ENCODE results near the gene GFER. TPM values are rescaled to one million over a fixed set of nuclear protein-coding genes. Genes with fewer than 3 reads are reported as not detected.

The GFER gene
- total and polyA plus RNA-seq, 10 of the 15 experiments (the other 5 are each of a cell fraction or from before 2014, with no cell fraction given) = 2.4 to 57.7 (median 31.3) TPM

- DNase-seq (ENCODE audit: low read depth, low spot score) = no peak
- Histone ChIP-seq H2AFZ (ENCODE audit: control insufficient read depth, low read depth, low read length) (no peak overlapping the region), H4K20me1 (ENCODE audit: control insufficient read depth, insufficient read depth) (no peaks in the 10 kb centered on the region), H3K9me3 (replicated peaks; ENCODE audit: control insufficient read depth, insufficient read depth, low read length) (no peaks in the 10 kb centered on the region), H3K9ac (ENCODE audit: control insufficient read depth, insufficient read depth, low read length) (no peak overlapping the region), H3K79me2 (ENCODE audit: control insufficient read depth, insufficient read depth, low read length) (peaks cover 18% of the 10 kb centered on the region), H3K4me3 (no peak overlapping the region), H3K27me3 (replicated peaks in 1 of 2; ENCODE audit: control insufficient read depth in 2 of 2, insufficient read depth in 2 of 2, low read length in 1 of 2) (no peaks in the 10 kb centered on the region), H3K27ac (ENCODE audit: control insufficient read depth, insufficient read depth) (no peak overlapping the region), H3K4me2 (ENCODE audit: control insufficient read depth, insufficient read depth) (no peak overlapping the region), H3K4me1 (ENCODE audit: control insufficient read depth, insufficient read depth, low read length) (peaks cover 3% of the 10 kb centered on the region; the same call in 1 of the 2 replicates), H3K36me3 (ENCODE audit: control insufficient read depth in 2 of 2, insufficient read depth in 2 of 2, low read length in 1 of 2) (peaks cover 0 to 5% of the 10 kb centered on the region in 2 experiments; a peak in 3 of 4 replicates)
- ChIA-PET POLR2A (no interaction called here), SMC1A (ENCODE audit: uncharacterized antibody, unreplicated experiment) (no interaction called here), RAD21 (ENCODE audit: unreplicated experiment) (no interaction called here), CTCF (no interaction called here)
- no peak for ATAC-seq
- BruUV-seq (replicated peaks) = TSS peak; percentile 22
- in situ Hi-C loops (cut with MboI) = loop anchor here (10.0 kb wide), 1 partner anchor 74 kb away; no protein-coding TSS in a partner anchor
- WGBS (ENCODE audit: insufficient coverage, insufficient replicate concordance, low lambda C conversion rate, missing lambda C conversion rate) = 91% methylated on average over 10 of the region's 10 CpGs
- TF ChIP-seq YY1 (IDR thresholded peaks at IDR 0.05; ENCODE audit: low read depth, low read length) = no peak
- no peak for TF ChIP-seq CHD4 (IDR thresholded peaks at IDR 0.05)
- TF ChIP-seq, protein P1, sequence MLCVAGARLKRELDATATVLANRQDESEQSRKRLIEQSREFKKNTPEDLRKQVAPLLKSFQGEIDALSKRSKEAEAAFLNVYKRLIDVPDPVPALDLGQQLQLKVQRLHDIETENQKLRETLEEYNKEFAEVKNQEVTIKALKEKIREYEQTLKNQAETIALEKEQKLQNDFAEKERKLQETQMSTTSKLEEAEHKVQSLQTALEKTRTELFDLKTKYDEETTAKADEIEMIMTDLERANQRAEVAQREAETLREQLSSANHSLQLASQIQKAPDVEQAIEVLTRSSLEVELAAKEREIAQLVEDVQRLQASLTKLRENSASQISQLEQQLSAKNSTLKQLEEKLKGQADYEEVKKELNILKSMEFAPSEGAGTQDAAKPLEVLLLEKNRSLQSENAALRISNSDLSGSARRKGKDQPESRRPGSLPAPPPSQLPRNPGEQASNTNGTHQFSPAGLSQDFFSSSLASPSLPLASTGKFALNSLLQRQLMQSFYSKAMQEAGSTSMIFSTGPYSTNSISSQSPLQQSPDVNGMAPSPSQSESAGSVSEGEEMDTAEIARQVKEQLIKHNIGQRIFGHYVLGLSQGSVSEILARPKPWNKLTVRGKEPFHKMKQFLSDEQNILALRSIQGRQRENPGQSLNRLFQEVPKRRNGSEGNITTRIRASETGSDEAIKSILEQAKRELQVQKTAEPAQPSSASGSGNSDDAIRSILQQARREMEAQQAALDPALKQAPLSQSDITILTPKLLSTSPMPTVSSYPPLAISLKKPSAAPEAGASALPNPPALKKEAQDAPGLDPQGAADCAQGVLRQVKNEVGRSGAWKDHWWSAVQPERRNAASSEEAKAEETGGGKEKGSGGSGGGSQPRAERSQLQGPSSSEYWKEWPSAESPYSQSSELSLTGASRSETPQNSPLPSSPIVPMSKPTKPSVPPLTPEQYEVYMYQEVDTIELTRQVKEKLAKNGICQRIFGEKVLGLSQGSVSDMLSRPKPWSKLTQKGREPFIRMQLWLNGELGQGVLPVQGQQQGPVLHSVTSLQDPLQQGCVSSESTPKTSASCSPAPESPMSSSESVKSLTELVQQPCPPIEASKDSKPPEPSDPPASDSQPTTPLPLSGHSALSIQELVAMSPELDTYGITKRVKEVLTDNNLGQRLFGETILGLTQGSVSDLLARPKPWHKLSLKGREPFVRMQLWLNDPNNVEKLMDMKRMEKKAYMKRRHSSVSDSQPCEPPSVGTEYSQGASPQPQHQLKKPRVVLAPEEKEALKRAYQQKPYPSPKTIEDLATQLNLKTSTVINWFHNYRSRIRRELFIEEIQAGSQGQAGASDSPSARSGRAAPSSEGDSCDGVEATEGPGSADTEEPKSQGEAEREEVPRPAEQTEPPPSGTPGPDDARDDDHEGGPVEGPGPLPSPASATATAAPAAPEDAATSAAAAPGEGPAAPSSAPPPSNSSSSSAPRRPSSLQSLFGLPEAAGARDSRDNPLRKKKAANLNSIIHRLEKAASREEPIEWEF (IDR thresholded peaks at IDR 0.05; ENCODE audit: insufficient replicate concordance, low read depth, low read length) = no peak
- TF ChIP-seq BACH1 (IDR thresholded peaks at IDR 0.05; ENCODE audit: borderline replicate concordance) = no peak
- no peak for TF ChIP-seq RB1 (IDR thresholded peaks at IDR 0.05; ENCODE audit: borderline replicate concordance)
- TF ChIP-seq SUPT20H (IDR thresholded peaks at IDR 0.05; ENCODE audit: borderline replicate concordance, control insufficient read depth, low read depth, low read length) = no peak
- TF ChIP-seq ESRRA (IDR thresholded peaks at IDR 0.05; ENCODE audit: low read length) = no peak
- TF ChIP-seq IKZF2 (IDR thresholded peaks at IDR 0.05) = no peak
- TF ChIP-seq FOXM1 (IDR thresholded peaks at IDR 0.05; ENCODE audit: low read depth, low read length) = no peak
- no peak for TF ChIP-seq IKZF1 (conservative IDR thresholded peaks at IDR 0.05)
- TF ChIP-seq TARDBP (IDR thresholded peaks at IDR 0.05; ENCODE audit: borderline replicate concordance) = no peak
- no peak for TF ChIP-seq JUND (IDR thresholded peaks at IDR 0.05; ENCODE audit: low read depth, low read length)
- intact Hi-C loops (cut with micrococcal nuclease; ENCODE audit: unreplicated experiment) = no loop called here
- FAIRE-seq = no peak
Observed at GRCh38 chr16:1938316-1938715, 45.7 kb upstream of the GFER start.
